GM12891 (cell line): ENCODE results near the gene CCDC33.

Source experiments
- POLR2A ChIP-seq: IDR thresholded peaks from 2 replicates; pipeline ENCODE4 v1.6.1; 2011; ENCODE audit warnings: low read depth, low read length, control low read depth
- TAF1 ChIP-seq: IDR thresholded peaks from 2 replicates; pipeline ENCODE4 v1.6.1; 2011; ENCODE audit warnings: low read depth, low read length, control low read depth

DNA sequence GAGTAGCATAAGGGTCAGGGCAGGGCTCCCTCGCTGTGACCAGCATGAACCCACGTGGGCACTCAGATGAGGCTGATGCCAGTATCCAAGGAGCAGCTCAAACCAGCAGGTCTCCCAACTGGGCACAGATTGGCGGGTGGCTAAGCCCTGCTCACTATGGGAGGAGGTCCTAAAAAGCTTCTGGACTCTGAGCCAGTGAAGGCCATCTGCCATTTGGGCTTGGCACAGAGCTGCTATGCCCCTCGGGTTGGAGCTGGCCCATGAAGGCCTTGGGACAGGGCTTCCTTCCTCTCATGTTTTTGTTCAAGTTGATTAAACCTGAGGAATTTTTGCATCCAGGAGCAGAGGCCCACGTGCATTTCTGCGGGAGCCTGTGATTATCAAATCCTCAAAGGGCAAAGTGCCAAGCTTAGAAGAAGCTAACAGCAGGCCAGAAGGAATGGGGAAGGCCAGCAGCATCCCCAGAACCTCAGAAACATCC, 29.3 kb upstream of the CCDC33 start:
- TF ChIP-seq POLR2A (no peak), TAF1 (no peak)
